Keratinocyte (primary cell): ENCODE measurements around the gene EEPD1.

Experiments used
- EZH2 ChIP-seq: IDR thresholded peaks from one replicate; pipeline ENCODE4 v1.6.1; 2012; ENCODE audit warnings: inconsistent platforms, mild to moderate bottlenecking, low read length, moderate library complexity
- TF ChIP-seq, protein P1 (sequence below), 3 experiments: IDR thresholded peaks in 1 of 3; conservative IDR thresholded peaks in 1 of 3; optimal IDR thresholded peaks in 1 of 3; 2 replicates in 2 of 3; 3 replicates in 1 of 3; pipeline versions ENCODE3 to v1.5.1; 2011; ENCODE audit warnings: low read length in 3 of 3, mild to moderate bottlenecking in 3 of 3, moderate library complexity in 2 of 3, control low read depth in 1 of 3, inconsistent platforms in 1 of 3; ENCODE audit not compliant: insufficient read depth in 2 of 3; ENCODE audit errors: extremely low read depth in 1 of 3

DNA sequence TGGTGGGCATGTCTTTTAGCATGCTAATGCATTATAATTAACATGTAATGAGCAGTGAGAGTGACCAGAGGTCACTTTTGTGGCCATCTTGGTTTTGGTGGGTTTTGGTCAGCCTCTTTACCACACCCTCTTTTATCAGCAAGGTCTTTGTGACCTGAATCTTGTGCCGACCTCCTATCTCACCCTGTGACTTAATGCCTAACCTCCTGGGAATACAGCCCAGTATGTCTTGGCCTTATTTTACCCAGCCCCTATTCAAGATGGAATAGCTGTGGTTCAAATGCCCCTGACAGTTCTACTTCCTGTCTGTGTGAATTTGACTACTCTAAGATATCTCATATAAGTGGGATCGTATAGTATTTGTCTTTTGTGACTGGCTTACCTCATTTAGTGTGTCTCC, 85.1 kb downstream of the EEPD1 start:
- TF ChIP-seq, protein P1, sequence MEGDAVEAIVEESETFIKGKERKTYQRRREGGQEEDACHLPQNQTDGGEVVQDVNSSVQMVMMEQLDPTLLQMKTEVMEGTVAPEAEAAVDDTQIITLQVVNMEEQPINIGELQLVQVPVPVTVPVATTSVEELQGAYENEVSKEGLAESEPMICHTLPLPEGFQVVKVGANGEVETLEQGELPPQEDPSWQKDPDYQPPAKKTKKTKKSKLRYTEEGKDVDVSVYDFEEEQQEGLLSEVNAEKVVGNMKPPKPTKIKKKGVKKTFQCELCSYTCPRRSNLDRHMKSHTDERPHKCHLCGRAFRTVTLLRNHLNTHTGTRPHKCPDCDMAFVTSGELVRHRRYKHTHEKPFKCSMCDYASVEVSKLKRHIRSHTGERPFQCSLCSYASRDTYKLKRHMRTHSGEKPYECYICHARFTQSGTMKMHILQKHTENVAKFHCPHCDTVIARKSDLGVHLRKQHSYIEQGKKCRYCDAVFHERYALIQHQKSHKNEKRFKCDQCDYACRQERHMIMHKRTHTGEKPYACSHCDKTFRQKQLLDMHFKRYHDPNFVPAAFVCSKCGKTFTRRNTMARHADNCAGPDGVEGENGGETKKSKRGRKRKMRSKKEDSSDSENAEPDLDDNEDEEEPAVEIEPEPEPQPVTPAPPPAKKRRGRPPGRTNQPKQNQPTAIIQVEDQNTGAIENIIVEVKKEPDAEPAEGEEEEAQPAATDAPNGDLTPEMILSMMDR (optimal IDR thresholded peaks at IDR 0.05 in 1 of 3, IDR thresholded peaks at IDR 0.05 in 1 of 3, conservative IDR thresholded peaks at IDR 0.05 in 1 of 3; ENCODE audit: extremely low read depth in 1 of 3, insufficient read depth in 2 of 3, low read length in 3 of 3) = no peak
- no peak for TF ChIP-seq EZH2
